ENCODE results near the gene DNAJC1. TPM values are rescaled to one million over a fixed set of nuclear protein-coding genes. Genes with fewer than 3 reads are reported as not detected.

The DNAJC1 gene
- total and polyA plus RNA-seq, 11 donors = 9.5 to 68.4 (median 14.1) TPM

- DNase-seq (no peak), ATAC-seq (no peak)
- H3K9me3 ChIP-seq = peaks cover 0 to 82% (median 44%) of the 10 kb centered on the region in 12 donors
- 81 to 91% (median 89%) methylated on average over 2 of the region's 2 CpGs for WGBS, 4 donors
- peaks cover 0 to 34% (median 0%) of the 10 kb centered on the region in 9 donors for H3K36me3 ChIP-seq
- intact Hi-C loops (cut with DNase I) = no loop called here
- no peaks in the 10 kb centered on the region for H3K27me3 ChIP-seq
- no peaks in the 10 kb centered on the region for H3K4me1 ChIP-seq
- TF ChIP-seq POLR2A (IDR thresholded peaks at IDR 0.05) (no peak), CTCF (IDR thresholded peaks at IDR 0.05) (no peak)
- no peak overlapping the region for H3K27ac ChIP-seq
- H3K4me3 ChIP-seq = no peak overlapping the region
These were observed 171.3 kb downstream of the DNAJC1 start for GRCh38 chr10:21831986-21832820.

- H3K4me1 ChIP-seq = no peaks in the 10 kb centered on the region
- H3K27me3 ChIP-seq = no peaks in the 10 kb centered on the region
- no peak for DNase-seq
- intact Hi-C loops (cut with DNase I) = no loop called here
- TF ChIP-seq POLR2A (IDR thresholded peaks at IDR 0.05) = no peak
- TF ChIP-seq CTCF (IDR thresholded peaks at IDR 0.05) = no peak
- peaks cover 0 to 42% (median 0%) of the 10 kb centered on the region in 9 donors for H3K36me3 ChIP-seq
- no peak overlapping the region for H3K4me3 ChIP-seq
- peaks cover 0 to 94% (median 62%) of the 10 kb centered on the region in 12 donors for H3K9me3 ChIP-seq
- no peak for ATAC-seq
- H3K27ac ChIP-seq = no peak overlapping the region
These were observed 173.5 kb downstream of the DNAJC1 start for GRCh38 chr10:21830037-21830436.

- Histone ChIP-seq H3K4me1 (no peaks in the 10 kb centered on the region), H3K36me3 (peaks cover 0 to 26% (median 0%) of the 10 kb centered on the region in 9 donors), H3K27me3 (no peaks in the 10 kb centered on the region), H3K4me3 (no peak overlapping the region), H3K9me3 (peaks cover 0 to 79% (median 50%) of the 10 kb centered on the region in 12 donors), H3K27ac (no peak overlapping the region)
- TF ChIP-seq POLR2A (IDR thresholded peaks at IDR 0.05) = no peak
- TF ChIP-seq CTCF (IDR thresholded peaks at IDR 0.05) = no peak
- no peak for ATAC-seq
- WGBS, 4 donors = 96 to 99% (median 98%) methylated on average over 3 of the region's 3 CpGs
- DNase-seq = no peak
- intact Hi-C loops (cut with DNase I) = no loop called here
These were observed 176.2 kb downstream of the DNAJC1 start for GRCh38 chr10:21827308-21827707.

GRCh38 chr10:21826725-21827124 lies 176.8 kb downstream of the DNAJC1 start:
- intact Hi-C loops (cut with DNase I) = no loop called here
- no peak for DNase-seq

More at GRCh38 chr10:21826725-21827124, 176.8 kb downstream of the DNAJC1 start:
- TF ChIP-seq POLR2A (IDR thresholded peaks at IDR 0.05) = no peak
- TF ChIP-seq CTCF (IDR thresholded peaks at IDR 0.05) = no peak
- Histone ChIP-seq H3K4me1 (no peaks in the 10 kb centered on the region), H3K27me3 (no peaks in the 10 kb centered on the region), H3K36me3 (peaks cover 0 to 26% (median 0%) of the 10 kb centered on the region in 9 donors), H3K27ac (no peak overlapping the region), H3K9me3 (peaks cover 0 to 74% (median 50%) of the 10 kb centered on the region in 12 donors), H3K4me3 (no peak overlapping the region)
- WGBS, 4 donors = 94 to 98% (median 96%) methylated on average over 2 of the region's 2 CpGs
- no peak for ATAC-seq
